Posterior cingulate gyrus (tissue), 11 donors: ENCODE results near the gene STOML3.

Experiments
- DNase-seq, 10 donors: peaks; one replicate each; pipeline versions ENCODE4 v3.0.0 to v3.0.0-alpha.2; 2020 to 2021; ENCODE audit warnings: mixed read lengths in 3 of 10
- intact Hi-C: fragments of 100-400 bp; cut with DNase I; formaldehyde crosslinking; loops from one replicate; pipeline ENCODE4 v1.15.1; 2023

STOML3 gene

GRCh38 chr13:38933786-38934185 lies 56.8 kb downstream of the STOML3 start:
- intact Hi-C loops: no loop called here
- no peak for DNase-seq

DNA sequence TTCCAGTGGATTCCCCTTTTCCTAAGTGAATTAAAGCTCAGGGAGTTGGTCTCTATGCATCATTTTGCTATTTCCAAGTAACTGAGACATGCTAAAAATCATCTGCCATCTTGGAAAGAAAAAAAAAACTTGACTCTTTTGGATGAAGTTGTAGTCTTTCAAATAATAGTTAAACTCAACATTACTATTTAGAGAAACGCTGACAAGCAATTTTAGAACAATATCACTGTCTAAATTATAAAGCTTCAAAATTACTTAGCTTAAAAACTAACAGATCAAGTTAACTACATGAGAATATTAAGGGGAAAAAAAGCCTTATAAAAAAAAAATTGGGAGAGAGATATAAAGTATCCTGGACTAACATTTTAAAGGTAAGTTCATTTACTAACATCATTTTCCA lies 68.5 kb downstream of the STOML3 start:
- intact Hi-C loops: no loop called here
- DNase-seq: no peak

DNA sequence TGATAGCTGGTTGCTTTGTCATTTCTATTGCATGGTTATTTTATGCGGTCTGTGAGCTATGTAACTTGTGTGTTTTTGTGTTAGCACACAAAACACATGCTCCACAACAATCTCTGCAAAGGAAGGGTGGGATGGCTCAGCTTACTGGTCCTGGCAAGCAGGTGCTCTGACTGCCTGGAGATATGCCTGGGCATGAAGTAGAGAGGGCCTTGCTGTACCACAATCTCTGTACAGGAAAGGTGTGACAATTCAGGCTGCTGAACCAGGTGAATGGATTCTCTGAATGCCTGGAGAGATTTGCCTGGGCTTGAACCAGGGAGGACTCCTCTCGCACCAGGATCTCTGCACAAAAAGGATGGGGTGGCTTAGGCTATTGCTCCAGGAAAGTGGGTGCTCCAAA lies 69.5 kb downstream of the STOML3 start:
- intact Hi-C loops: no loop called here
- no peak for DNase-seq
